Choroid plexus epithelial cell (primary cell): ENCODE data around the gene CROCC.

ENCODE experiments used
- DNase-seq: peaks from one replicate; pipeline ENCODE4 v3.0.0-alpha.2; 2010; ENCODE audit warnings: low read depth
- H3K4me3 ChIP-seq: 2 replicates; pipeline ENCODE4 v1.5.1; 2011; ENCODE audit warnings: low read depth, mild to moderate bottlenecking, control low read depth, low read length, moderate library complexity
- TF ChIP-seq, protein P1 (sequence below): conservative IDR thresholded peaks from 2 replicates; pipeline ENCODE4 v1.5.1; 2011; ENCODE audit warnings: low read depth, mild to moderate bottlenecking, control low read depth, inconsistent platforms, low read length, moderate library complexity

Gene CROCC

DNA sequence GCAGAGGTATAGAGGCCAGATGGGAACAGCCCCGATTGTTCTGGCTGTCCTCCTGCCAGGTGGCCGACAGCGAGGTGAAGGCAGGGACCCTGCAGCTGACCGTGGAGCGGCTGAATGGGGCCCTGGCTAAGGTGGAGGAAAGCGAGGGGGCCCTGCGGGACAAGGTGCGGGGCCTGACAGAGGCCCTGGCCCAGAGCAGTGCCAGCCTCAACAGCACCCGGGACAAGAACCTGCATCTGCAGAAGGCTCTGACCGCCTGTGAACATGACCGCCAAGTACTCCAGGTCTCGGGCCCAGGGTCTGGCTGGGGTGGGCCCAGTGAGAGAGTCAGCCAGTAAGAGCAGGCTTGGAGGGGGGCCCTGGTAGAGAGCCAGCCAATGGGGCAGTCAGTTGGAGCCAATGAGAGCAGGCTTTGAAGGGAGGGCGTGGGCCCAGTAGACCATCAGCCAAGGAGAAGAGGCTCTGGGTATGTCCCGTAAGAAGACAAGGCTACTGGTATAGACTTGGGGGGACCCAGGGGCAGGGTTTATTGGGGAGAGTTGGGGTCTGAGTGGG is 47.4 kb downstream of the CROCC start:
- no peak overlapping the region for H3K4me3 ChIP-seq
- no peak for DNase-seq
- TF ChIP-seq, protein P1, sequence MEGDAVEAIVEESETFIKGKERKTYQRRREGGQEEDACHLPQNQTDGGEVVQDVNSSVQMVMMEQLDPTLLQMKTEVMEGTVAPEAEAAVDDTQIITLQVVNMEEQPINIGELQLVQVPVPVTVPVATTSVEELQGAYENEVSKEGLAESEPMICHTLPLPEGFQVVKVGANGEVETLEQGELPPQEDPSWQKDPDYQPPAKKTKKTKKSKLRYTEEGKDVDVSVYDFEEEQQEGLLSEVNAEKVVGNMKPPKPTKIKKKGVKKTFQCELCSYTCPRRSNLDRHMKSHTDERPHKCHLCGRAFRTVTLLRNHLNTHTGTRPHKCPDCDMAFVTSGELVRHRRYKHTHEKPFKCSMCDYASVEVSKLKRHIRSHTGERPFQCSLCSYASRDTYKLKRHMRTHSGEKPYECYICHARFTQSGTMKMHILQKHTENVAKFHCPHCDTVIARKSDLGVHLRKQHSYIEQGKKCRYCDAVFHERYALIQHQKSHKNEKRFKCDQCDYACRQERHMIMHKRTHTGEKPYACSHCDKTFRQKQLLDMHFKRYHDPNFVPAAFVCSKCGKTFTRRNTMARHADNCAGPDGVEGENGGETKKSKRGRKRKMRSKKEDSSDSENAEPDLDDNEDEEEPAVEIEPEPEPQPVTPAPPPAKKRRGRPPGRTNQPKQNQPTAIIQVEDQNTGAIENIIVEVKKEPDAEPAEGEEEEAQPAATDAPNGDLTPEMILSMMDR, result no peak

DNA sequence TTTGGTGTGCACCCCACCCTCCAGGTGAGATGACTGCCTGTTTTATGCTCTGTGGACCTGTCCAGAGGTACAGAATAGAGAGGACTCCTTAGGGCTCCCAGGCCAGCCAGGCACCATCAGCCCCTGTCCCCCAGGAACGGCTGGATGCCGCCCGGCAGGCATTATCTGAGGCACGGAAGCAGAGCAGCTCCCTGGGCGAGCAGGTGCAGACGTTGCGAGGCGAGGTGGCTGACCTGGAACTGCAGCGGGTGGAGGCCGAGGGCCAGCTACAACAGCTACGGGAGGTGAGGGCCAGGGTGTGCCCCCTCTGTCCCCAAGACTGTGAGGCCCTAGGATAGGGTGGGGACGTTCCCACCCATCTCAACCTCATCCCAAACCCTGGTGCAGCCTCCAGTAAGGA is 47.9 kb downstream of the CROCC start:
- DNase-seq, result no peak
- H3K4me3 ChIP-seq, result no peak overlapping the region
- TF ChIP-seq, protein P1, result no peak

DNA sequence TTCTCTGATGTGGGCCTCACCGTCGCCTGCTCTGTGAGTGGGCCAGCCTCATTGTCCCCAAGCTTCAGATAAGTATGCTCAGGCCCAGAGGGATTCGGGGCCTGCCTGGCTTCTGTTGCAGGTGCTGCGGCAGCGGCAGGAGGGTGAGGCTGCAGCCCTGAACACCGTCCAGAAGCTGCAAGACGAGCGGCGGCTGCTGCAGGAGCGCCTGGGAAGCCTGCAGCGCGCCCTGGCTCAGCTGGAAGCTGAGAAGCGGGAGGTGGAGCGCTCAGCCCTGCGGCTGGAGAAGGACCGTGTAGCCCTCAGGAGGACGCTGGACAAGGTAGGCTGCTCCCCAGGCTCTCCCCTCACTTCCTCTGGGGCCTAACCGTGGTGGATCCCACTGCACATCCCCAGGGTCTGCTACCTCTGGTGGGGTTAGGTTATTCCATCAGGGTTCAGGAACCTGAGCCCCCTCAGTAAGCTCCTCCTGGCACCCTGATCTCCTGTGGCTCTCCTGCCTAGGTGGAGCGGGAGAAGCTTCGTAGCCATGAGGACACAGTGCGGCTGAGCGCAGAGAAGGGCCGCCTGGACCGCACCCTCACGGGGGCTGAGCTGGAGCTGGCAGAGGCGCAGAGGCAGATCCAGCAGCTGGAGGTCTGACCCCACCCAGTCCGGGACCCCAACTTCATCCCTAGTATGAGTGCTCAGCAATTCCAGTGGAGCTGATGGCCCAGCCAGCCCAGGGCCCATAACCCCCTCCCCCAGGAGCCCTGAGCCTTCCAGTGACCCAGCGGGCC is 48.6 kb downstream of the CROCC start:
- H3K4me3 ChIP-seq, result no peak overlapping the region

DNA sequence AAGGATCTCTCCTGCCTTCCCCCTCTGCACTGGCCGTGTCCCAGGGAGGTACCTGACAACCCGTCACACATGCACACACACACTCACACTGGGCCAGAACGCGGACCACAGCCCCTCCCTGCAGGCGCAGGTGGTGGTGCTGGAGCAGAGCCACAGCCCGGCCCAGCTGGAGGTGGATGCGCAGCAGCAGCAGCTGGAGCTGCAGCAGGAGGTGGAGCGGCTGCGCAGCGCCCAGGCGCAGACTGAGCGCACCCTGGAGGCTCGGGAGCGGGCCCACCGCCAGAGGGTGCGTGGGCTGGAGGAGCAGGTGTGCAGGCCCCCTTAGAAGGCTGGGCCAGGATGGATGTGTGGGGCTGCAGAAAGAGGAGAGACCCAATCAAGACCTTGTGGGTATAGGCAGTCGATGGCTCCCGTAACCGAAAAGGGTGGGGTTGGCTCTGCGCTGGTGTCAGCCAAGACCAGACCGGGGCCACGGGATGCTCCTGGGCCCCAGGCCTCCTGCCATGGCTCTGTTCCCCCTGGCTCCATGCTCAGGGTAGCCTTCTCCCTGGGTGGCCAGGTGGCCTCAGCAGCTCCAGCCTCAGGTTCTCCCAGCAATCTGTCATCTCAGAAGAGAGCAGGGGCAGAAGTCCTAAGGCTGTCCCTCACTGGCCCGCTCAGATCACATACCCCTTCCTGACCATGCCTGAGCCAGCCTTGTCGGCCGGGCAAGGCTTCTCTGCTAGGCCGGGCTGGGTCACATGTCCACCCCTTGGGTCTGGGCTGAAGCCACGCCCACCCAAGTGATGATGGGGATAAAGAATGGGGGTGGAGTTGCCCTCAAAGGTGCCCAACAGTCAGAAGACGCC is 49.8 kb downstream of the CROCC start:
- H3K4me3 ChIP-seq, result no peak overlapping the region
- DNase-seq, result no peak
- TF ChIP-seq, protein P1, result no peak

More for the DNA sequence above, 48.6 kb downstream of the CROCC start:
- TF ChIP-seq, protein P1, result no peak
- no peak for DNase-seq

DNA sequence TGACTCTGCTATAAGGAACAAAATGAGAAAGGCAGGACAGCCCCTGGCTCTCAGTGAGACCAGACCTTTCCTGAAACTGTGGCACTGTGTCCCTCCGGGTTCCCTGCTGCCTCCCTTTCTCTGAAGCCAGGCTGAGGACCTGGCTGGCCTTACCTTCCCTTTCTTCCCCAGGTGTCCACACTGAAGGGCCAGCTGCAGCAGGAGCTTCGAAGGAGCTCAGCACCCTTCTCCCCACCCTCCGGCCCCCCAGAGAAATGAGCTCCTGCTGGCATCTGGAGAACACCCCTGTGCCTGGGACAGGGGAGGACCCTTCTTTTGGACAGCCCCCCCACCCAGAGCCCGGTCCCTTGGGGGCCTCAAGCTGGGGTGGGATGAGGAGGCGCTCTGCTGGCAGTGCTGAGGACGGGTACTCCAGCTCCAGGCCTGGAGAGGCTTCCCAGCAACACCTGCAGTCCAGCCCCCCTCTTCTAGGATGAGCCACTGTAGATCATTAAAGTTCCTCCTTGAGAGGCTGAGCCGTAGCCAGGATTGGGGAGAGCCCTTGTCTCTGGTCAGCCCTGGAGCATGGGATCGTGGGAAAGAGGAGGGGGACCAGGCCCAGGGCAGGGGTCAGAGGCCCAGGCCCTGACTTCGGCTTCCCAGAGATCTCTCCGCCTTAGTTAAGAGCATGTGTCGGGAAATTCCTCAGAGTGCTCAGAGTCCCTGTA is 50.6 kb downstream of the CROCC start:
- no peak for DNase-seq
- H3K4me3 ChIP-seq, result no peak overlapping the region
- TF ChIP-seq, protein P1, result no peak

DNA sequence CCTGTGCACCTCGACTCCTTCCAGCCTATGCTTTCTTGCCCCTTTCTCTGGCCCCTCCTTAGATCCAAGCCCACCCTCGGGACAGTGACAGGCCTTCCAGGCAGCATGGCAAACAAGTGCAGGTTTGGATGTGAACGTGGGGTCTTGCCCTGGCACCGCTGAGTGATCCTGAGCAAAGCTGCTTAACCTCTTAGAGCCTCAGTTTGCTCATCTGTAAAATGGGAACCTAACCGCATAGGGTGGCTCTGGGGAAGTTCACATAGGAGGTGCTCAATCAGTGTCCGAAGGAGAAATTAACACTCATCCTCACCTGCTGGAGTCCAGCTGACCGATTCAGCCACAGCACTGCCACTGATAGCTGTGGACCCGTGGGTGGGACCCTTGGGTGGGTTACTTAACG is 51.5 kb downstream of the CROCC start:
- TF ChIP-seq, protein P1, result no peak
- no peak for DNase-seq

More for the DNA sequence above, 51.5 kb downstream of the CROCC start:
- H3K4me3 ChIP-seq, result no peak overlapping the region
